Keratinocyte (primary cell): ENCODE data around the gene GPR160.

Experiments
- EZH2 ChIP-seq: IDR thresholded peaks from one replicate; pipeline ENCODE4 v1.6.1; 2012; ENCODE audit warnings: inconsistent platforms, mild to moderate bottlenecking, low read length, moderate library complexity
- TF ChIP-seq, protein P1 (sequence below), 3 experiments: IDR thresholded peaks in 1 of 3; conservative IDR thresholded peaks in 1 of 3; optimal IDR thresholded peaks in 1 of 3; 2 replicates in 2 of 3; 3 replicates in 1 of 3; pipeline versions ENCODE3 to v1.5.1; 2011; ENCODE audit warnings: low read length in 3 of 3, mild to moderate bottlenecking in 3 of 3, moderate library complexity in 2 of 3, control low read depth in 1 of 3, inconsistent platforms in 1 of 3; ENCODE audit not compliant: insufficient read depth in 2 of 3; ENCODE audit errors: extremely low read depth in 1 of 3

DNA sequence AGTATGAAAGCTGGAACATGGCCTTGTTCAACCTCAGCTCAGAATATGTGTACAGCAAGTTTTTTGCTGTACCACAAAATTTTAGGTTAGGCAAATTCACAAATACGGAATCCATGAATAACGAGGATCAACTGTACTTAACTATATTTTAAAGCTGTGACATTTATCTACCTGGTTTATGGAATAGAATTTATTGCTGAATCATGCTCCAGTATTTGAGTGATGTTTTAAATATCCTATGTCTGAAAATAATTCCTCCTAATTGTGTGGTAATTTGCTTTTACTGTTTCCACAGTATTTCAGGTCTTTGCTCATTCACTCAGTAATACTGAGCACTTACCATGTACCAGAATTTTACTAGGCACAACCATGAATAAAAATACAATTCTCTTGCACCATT is 41.7 kb upstream of the GPR160 start:
- TF ChIP-seq, protein P1, sequence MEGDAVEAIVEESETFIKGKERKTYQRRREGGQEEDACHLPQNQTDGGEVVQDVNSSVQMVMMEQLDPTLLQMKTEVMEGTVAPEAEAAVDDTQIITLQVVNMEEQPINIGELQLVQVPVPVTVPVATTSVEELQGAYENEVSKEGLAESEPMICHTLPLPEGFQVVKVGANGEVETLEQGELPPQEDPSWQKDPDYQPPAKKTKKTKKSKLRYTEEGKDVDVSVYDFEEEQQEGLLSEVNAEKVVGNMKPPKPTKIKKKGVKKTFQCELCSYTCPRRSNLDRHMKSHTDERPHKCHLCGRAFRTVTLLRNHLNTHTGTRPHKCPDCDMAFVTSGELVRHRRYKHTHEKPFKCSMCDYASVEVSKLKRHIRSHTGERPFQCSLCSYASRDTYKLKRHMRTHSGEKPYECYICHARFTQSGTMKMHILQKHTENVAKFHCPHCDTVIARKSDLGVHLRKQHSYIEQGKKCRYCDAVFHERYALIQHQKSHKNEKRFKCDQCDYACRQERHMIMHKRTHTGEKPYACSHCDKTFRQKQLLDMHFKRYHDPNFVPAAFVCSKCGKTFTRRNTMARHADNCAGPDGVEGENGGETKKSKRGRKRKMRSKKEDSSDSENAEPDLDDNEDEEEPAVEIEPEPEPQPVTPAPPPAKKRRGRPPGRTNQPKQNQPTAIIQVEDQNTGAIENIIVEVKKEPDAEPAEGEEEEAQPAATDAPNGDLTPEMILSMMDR (optimal IDR thresholded peaks at IDR 0.05 in 1 of 3, IDR thresholded peaks at IDR 0.05 in 1 of 3, conservative IDR thresholded peaks at IDR 0.05 in 1 of 3; ENCODE audit: extremely low read depth in 1 of 3, insufficient read depth in 2 of 3, low read length in 3 of 3) = no peak
- no peak for TF ChIP-seq EZH2
